HG02759 (cell line): ENCODE measurements around the gene ASTN1.

Source experiments
- ATAC-seq: cut with Tn5 transposase; IDR thresholded peaks from one replicate; pipeline ENCODE4 v1.9.1; 2021; ENCODE audit warnings: mild to moderate bottlenecking, moderate library complexity; ENCODE audit not compliant: unreplicated experiment

ASTN1 gene

DNA sequence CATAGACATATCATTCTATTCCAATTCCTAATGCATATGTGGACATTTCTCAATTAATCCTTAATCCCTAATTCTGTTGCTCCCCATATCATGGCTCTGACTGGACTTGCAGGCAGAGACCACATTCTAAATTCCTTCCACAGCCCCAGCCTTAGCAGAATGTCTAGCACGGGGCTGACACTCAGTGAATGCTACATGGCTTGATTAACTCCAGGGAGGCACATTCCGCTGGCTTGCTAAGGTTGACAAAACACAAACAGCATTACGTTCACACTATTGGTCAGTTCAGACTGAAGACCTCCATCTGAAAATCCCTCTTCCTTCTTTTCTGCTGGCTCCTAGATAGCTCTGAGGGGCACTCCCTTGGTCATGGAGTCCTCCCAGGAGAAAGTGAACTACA lies 119.4 kb downstream of the ASTN1 start:
- ATAC-seq = no peak

DNA sequence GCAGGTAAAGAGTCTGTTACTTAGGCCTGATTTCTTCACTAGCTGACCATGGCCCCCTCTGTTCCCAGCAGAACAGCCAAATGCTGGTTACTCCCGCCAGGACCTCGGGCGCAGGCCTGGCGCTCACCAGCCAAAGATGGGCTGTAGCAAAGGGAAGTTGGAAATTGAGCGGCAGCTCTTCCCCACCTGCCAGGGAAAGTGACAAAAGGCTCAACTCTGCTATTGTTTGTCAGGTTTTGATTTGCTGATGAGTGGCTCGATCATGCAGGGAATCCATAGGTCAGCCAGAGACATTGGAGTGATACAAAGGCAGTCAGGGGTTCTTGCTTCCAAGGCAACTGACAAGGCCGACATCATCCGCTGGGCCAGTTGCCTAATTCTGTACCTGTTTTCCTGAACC lies 120.1 kb downstream of the ASTN1 start:
- ATAC-seq = no peak

- ATAC-seq = no peak
These were observed 120.9 kb downstream of the ASTN1 start for GRCh38 chr1:177043597-177043996.

DNA sequence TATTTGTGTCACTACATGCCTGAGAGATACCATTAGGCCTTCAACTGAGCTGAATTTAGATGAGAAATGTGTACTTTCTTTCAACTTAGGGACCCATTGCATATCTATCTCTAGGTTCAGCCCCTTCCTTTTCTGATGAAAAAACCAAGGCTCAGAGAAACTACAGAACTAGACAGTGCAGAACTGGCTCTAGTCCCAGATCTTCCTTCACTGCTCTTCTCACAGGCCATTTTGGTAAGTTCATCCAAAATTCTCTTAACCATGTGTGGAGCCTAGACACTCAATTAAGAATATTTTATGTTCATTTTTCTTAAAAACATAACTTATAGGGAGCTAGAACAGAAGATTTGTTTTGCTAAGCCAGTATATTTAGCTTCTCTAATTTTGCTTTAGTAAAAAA lies 128.9 kb downstream of the ASTN1 start:
- no peak for ATAC-seq

DNA sequence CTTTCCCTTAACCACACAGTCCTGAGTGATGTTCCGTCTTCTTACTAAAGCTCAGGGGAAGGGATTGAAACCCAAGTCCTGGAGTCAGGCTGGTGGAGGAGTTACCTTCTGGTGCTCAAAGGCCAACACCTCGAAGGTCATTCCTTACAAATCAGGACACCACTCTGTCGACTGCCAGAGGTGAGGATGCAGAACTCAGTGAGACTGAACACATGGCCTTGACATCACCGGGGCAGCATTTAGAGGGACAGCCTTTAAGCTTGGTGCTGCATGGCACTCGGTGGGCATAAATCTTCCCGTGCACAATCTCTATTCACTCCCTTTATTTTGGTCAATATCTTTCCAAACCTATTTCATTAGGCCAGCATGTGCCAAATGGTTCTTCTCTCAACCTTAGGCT lies 130.9 kb downstream of the ASTN1 start:
- ATAC-seq = no peak

- ATAC-seq = no peak
These were observed 132.1 kb downstream of the ASTN1 start for GRCh38 chr1:177032434-177032833.

DNA sequence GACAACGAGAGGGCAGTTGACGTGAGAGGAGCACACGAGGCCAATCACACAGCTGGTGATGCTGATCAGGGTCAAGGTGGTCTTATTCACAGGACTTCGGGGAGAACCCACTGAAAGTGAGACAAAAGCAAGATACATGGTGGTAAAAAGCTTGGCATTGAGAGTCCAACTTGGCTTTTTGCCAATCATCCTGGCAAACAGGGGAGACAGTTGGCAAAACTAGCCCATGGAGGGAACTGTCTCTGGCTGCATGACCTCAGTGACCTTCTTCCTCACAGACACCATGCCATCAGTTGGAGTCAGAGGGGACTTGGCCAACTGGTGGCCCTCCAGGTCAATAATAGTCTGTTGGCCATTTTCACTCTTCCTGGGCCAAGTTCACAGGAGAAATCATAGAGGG lies 139.9 kb downstream of the ASTN1 start:
- ATAC-seq = no peak

DNA sequence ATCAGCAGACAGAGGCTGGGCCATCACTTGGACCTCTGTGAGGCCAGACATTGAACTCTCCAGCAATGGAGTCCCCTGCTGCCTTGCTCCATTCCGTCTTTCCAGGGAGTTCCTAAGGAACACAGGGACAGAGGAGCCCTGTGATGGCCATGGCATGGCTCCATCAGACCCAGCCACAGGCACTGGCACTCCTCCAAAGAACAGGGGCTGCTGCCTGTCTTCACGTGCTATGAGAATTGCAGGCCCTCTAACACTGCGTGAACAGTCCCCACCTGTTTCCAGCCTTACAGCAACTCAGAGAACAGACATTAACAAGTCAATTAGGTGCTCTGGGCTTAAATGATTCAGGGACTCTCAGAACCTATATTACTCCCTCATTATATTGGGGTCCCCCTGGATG lies 140.8 kb downstream of the ASTN1 start:
- ATAC-seq = no peak

DNA sequence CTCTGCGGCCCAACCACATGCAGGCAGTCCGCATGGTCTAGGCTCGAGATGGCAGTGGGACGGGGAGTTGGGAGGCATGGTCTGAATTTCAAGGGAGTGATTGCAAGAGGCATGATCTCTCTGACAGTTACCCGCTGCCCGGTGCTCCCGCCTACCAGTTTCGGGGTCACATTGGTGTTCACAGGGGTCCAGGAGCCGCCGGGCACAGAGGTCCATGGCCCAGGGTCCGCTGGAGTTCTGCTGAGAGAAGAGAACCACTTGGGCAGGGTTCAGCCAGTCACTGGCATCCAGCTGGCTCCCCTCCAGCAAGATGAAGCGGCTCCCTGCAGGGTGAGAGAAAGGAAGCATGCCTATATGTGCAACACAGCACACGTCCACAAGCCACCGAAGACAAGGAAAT lies 141.3 kb downstream of the ASTN1 start:
- no peak for ATAC-seq

- no peak for ATAC-seq
These were observed 142.8 kb downstream of the ASTN1 start for GRCh38 chr1:177021687-177022086.

- no peak for ATAC-seq
These were observed 143.5 kb downstream of the ASTN1 start for GRCh38 chr1:177020851-177021589.

GRCh38 chr1:177017287-177017852 lies 147.1 kb downstream of the ASTN1 start:
- no peak for ATAC-seq

GRCh38 chr1:177014325-177014724 lies 150.2 kb downstream of the ASTN1 start:
- no peak for ATAC-seq

DNA sequence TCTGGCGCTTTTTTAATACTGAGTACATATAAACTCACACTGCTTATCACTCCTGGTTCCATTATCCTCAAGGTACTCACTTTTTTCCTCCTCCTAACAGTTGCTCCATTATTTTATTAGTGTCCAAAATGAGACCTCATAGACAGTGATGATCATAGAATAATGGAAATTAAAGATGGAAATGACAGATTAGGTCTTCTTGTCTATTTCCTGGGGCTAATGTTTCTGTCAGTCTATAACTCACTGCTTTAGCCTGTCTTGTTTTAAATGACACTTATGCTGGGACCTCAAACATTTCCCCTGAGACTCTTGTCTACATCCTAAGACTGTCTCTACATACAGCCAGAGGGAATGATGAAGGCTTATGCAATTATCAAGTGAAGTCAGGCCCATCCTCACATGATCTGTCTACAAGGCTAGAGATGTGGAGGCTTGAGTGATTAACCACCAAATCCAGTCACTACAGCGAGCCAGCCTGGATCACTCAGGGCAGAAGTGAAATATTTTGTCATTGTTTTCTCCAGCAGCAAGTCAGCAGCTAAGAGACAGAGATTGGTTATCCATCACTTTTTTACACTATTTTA lies 152.1 kb downstream of the ASTN1 start:
- ATAC-seq = no peak

DNA sequence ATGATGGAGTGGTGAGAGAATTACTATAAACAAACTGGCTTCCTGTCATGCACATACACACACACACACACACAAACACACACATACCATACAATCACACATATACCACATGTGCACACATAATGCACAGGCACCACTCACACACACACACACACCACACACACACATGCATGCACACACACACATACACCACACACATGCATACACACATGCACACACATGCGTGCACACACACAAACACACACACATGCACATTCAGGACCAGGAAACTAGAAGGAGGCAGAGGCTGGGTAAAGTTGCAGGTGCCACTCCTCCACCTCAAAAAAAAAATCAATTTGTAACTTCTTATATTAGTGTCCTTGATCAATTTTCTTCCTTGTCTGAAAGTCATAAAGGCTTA lies 153.0 kb downstream of the ASTN1 start:
- ATAC-seq = no peak

- no peak for ATAC-seq
These were observed 154.2 kb downstream of the ASTN1 start for GRCh38 chr1:177010211-177010825.

GRCh38 chr1:177008653-177009052 lies 155.9 kb downstream of the ASTN1 start:
- ATAC-seq = no peak

DNA sequence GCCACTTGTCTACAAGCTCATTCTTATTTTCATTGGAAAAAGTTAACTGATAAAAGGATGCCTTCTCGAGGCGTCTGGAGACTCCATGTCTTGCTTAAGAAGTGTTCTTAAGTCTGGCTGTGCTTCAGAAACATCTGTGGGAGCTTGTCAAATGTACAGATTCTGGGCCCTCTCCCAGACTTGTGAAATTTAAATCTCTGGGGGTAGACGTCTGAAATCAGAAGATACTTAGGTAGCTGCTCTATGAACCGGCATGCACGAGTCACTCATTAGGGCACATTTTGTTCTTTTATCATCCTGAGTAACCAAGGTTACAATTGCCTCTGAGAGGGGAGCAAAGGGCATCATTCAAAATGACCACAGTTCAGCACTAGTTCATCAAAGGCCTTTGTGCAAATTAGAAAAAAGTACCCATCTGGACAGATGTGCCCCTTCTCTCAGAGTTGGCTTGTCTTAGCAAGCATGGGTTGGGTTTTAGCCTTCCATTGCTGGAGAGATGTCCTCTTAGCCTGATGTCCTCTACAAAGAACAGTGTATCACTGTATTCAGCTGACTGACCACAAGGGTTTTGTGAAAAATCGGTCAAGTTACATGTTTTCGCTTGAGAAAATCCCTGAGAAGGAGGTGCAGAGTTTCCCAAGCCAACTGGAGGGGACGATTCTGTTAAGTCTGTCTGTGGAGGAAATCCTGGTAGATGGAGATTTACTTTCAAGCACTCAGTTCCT lies 156.9 kb downstream of the ASTN1 start:
- no peak for ATAC-seq

- ATAC-seq = no peak
These were observed 161.6 kb downstream of the ASTN1 start for GRCh38 chr1:177002891-177003290.

DNA sequence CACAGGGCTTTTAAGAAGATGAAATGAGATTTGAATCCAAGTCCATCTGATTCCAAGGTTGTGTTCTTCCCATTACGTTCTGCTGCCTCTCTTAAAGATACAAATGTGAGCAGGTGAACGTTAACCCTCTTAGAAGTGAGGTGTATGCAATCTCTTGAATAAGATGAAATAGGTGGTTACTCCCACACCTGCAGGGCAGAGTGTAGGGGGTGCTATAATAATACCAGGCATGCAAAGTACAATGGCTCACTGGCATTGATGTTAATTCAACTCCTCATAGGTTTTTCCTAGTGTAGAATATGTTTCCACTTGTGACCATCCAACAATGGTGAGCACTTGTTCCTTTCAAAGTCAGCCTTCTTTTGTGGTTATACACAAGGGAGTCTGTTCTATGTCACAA lies 163.0 kb downstream of the ASTN1 start:
- ATAC-seq = no peak

GRCh38 chr1:176998183-176998795 lies 166.2 kb downstream of the ASTN1 start:
- no peak for ATAC-seq
